ENCODE measurements around the gene LILRA2.
"Not testable (repeated sequence)": the region's sequence is repeated elsewhere in the genome, so short reads cannot be mapped to it uniquely, and the experiment has no call there.

DNA sequence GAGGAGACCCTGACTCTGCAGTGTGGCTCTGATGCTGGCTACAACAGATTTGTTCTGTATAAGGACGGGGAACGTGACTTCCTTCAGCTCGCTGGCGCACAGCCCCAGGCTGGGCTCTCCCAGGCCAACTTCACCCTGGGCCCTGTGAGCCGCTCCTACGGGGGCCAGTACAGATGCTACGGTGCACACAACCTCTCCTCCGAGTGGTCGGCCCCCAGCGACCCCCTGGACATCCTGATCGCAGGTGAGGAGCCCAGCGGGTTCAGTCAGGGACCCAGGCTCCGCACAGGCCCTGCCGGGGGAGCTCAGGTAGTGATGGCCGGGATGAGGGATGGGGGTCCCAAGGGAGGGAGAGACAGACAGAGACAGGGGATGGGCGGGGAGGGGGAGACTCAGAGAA, 58.9 kb downstream of the LILRA2 start:
- TF ChIP-seq, protein P1, sequence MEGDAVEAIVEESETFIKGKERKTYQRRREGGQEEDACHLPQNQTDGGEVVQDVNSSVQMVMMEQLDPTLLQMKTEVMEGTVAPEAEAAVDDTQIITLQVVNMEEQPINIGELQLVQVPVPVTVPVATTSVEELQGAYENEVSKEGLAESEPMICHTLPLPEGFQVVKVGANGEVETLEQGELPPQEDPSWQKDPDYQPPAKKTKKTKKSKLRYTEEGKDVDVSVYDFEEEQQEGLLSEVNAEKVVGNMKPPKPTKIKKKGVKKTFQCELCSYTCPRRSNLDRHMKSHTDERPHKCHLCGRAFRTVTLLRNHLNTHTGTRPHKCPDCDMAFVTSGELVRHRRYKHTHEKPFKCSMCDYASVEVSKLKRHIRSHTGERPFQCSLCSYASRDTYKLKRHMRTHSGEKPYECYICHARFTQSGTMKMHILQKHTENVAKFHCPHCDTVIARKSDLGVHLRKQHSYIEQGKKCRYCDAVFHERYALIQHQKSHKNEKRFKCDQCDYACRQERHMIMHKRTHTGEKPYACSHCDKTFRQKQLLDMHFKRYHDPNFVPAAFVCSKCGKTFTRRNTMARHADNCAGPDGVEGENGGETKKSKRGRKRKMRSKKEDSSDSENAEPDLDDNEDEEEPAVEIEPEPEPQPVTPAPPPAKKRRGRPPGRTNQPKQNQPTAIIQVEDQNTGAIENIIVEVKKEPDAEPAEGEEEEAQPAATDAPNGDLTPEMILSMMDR (IDR thresholded peaks at IDR 0.05): not testable (repeated sequence)
- not testable (repeated sequence) for TF ChIP-seq POLR2A (IDR thresholded peaks at IDR 0.05)
